Activated gamma-delta T cell treated with Interleukin-2 at 50 U/mL for 16 hours (primary cell): Measurements from ENCODE around the gene SETBP1.

Experiments
- DNase-seq: peaks from one replicate; pipeline ENCODE4 v3.0.0-alpha.2; 2020

The SETBP1 gene

DNA sequence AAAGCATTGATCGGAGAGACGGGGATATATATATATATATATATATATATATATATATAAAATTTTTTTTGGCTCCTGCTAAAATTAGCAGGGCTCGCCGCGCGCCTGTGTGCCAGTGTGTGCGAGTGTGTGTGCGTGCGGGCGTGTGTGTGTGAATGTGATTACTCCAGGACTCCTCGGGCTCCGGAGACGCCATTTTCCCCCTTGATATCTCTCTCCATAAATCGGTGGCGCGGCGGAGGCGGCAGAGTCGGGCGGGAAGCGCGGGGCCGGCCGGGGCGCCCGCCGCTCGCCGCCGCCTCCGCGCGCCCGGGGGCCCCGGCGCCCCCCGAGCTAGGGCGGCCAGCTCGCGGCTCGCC lies 795 bp upstream of the SETBP1 start:
- DNase-seq = peak; percentile 13

DNA sequence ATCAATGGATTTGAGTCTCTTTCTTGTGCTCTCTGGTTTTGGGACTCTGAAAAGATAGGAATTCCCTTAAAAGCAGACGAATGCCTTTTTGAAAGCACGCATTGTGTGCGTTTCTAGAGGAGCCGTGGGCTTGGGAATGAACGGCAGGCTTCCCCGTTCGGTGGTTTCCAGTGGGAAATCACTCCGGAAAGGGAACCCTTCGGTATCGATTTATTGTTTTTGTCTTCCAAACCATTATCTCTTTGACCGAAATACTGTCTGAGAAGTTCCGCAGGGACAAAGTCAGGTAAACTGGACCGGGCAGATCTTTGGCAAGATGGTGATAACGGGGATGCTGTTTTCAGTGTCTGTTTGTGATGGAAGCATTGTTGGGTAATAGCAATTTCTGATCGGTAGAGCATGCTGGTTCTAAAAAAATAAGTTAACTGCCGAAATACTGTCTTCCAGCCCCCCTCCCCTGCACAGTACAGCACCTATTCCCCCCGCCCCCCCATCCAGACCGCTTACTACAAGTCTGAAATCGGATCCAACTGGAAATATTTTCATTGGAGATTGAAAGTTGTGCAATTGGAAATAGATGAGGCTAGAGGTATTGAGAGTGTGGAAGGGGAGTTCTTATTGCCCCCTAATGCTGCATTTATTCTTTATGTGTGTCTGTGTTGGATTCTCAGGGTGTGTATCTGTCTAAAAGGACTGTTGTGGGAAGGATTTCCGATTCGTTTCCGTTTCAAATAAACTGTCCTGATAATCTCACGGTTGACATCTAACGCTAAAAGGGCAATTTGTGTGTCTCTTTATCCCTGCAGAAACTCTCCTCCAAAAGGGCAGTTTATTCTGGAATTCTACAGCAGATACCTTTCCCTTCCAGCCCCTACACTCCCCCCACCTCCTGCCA lies 635 bp downstream of the SETBP1 start:
- no peak for DNase-seq

DNA sequence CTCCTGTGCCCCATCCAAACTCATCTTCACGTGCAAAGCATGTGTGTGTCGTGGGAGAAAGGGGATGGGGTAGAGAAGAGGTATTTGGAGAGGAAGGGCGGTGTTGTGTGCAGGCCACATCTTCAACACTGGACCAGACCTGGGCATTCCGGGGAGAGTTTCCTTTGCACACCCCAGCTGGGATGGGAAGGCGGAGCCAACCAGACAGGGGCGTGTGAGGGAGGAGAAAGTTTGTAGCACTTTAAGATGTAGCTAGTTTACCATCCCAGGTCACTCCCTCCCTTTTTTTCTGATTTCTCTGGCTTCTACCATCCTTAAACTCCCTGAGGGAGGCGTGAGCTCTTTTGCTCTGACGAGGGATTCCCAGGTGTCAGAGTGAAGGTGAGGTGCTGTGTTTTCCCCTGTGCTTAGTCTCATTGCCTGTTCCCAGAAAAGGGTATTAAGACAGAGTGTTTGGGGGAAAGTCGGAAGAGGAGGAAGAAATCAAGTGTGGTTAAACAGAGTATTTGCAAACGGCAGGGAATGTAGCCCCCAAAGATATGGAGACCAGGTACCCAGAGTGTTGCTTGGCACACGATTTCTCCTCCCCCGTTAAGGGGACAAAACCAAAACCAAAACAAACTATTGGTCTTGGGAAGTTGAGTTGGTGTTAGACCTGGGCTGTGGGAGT lies 1.6 kb downstream of the SETBP1 start:
- DNase-seq = no peak

DNA sequence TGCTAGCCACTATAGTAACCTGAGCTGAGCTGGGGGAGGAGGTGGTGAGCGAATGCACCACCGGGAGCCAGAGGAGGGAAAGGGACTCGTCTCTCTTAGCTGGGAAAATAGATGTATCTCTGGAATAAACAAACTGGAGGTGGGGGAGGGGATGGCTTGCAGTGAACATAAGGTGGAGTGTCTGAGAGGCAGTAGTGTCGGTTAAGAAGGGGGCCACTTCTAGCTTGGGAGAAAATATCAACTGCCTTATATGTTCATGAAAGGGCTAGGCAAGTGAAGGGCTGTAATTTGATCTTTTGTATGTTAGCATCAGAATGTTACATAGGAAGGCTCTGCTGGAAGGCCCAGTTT lies 2.2 kb downstream of the SETBP1 start:
- no peak for DNase-seq

DNA sequence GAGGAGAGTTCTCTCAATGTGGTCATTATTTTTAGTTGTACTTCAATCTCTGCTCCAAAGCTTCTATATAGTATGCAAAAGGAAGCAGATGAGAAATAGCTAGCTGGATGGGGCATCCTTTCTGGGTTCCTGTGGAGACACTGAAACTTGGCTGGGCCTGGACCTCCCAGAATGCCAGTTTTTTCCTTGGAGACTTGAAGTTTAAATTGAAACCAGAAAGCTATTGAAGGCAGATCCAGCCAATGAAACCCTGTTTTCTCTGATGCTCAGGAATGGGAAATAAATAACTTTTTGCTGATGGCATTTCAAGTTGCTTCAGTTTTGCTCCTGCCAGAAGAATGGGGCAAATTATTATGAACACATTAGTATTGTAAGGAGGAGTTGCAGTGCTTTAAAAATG lies 2.9 kb downstream of the SETBP1 start:
- no peak for DNase-seq

DNA sequence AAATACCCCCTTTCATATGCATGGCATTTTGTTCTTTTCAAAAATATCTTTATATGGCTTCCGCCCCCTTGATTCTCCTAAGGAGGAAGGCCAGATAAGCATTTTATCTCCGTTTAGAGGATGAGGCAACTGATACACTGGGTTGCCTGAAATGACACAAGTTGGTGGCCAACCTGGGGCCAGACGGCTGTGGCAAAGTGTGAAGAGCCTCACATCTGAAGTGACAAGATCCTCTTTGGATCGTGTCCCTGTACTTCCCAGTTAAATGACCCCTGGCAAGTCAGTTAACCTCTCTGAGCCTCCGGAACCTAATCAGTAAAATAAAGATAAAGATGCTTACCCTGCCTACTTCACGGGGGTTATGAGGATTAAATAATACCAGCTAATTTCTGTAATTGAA lies 4.6 kb downstream of the SETBP1 start:
- no peak for DNase-seq

DNA sequence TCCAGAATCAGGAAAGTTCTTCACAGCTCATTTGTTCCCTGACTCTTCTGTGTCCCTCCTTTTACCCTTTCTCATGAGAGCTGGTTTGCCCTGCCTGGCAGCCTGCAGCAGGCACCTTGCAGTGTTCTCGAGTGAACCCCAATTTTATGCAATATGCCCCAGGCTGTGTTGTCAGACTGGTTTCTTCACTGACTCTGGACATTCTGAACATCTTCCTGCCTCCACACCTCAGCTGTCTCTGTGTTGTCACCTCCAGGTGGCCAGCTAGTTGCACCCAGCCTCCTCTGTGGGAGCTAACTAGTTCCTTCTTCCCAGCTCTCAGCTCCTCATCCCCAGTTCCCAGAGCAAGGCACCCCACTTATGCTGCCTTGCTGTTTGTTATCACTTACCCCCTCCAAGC lies 5.5 kb downstream of the SETBP1 start:
- no peak for DNase-seq

DNA sequence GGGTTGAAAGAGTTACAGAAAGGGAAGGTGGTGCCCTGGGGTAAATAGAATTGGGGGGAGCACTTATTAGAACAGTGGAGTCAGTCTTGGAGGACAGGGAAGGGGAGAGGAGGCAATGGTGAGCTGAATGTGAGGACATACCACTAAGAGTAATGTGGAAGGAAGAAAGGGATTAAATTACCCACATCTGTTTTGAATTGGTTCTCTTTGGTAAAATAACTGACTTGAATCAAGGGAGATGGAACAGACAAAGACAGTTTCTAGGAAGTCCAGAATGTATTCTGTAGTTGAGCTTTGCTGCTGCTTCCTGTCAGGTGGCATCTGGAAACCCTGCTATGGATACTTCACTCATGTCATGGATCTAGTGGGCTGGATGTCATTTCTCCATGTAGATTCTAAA lies 6.7 kb downstream of the SETBP1 start:
- DNase-seq = no peak

DNA sequence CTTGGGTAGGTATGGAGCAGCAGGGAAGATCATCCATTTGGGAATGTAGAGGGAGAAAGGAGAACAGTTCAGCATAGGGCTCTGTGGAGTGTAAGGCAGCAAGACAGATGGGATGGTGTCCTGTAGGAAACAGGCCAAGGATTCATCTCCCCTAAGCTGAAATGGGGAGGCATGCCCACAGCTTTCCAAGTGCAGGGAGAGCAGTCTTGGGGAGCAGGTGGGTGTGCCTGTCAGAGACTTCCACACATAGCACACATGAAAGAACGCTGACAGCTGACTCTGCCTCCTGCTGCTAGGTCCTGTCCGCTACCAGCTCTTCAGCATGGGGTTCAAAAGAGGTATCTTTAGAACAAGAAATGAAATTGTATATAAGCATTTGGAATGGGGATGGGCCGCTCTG lies 9.0 kb downstream of the SETBP1 start:
- DNase-seq = no peak

DNA sequence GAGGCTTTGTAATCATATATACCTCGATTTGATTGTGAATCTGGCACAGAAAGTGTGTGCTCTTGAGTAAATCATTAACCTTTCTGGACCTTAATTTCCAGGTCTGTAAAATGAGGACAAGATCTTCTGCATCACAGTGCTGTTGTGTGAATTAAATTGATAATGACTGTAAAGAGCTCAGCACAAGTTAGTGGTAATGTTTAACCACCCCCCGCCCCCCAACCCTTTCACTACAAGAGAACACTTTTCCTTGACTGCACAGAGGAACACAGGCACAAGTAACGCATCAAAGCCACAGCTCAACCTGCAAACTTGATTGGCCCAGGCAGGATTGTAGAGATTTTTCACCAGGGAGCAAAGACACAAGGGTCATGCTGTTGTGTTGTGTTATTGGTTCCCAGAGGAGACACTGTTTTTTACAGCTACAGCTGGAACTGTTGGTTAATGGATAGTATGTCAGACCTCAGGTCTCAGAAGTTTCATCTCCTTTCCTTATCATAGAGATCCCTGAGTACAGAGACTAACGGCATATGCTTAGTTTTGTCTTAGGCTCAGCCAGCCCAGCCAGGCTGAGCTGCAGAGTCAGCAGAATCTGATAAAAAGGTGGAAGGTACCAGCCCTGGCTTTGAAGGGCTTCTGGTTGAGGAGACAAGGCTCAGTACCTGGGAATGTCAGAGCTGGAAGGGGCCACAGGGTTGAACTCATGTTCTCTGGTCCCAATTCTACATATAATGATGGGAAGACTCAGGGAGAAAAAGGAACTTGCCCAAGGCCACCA lies 10.6 kb downstream of the SETBP1 start:
- DNase-seq = no peak

DNA sequence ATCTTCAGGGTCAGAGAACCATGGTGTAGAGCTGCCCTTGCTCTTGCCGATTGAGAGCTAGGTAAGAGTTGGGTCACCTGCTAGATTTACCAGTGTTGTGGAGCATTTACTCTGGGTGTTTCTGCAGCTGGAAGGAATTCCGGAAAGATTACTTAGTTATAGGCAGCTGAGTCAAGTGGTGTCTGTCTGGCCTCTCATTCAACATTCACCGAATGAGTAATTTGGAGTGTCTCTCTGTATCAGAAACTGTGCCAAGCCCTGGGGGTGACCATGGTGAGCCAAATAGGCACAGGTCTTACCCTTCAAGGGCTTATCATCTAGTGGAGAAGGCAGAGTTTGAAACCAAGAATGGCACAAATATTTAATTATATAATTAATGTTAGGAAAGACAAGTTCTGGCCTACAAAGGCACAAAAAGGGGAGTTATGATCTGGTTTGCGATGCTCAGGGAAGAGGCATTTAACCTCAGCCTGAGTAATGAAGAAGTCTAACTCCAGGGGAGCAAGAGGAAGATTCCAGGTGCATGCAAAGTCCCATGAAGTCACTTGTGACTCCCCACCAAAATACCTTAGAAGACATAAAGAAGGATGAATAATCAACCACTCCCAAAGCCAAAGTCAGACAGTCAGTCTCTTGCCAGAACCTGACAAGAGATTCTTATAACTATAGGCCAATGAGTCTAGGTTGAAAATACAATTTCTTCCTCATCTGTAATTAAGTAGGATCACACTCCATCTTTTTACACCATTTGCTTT lies 12.5 kb downstream of the SETBP1 start:
- no peak for DNase-seq

DNA sequence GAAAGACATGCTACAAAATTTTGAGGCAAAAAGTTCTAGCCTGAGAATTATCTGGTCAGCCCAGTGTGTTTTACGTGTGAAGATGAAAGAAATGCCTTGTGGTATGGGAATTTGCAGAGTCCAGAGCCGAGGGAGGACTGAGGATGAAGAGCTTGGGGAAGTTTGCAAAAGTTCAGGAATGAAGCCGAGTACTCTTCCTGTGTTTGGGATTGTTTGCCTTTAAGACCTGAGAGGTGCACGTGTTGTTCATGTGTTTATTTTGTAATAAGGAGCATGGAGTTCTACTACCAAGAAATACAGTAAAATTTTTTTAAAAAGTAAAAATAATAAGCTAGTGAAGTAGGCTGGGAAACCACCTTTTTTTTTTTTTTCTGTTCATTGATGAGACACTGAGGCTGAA lies 14.8 kb downstream of the SETBP1 start:
- no peak for DNase-seq

DNA sequence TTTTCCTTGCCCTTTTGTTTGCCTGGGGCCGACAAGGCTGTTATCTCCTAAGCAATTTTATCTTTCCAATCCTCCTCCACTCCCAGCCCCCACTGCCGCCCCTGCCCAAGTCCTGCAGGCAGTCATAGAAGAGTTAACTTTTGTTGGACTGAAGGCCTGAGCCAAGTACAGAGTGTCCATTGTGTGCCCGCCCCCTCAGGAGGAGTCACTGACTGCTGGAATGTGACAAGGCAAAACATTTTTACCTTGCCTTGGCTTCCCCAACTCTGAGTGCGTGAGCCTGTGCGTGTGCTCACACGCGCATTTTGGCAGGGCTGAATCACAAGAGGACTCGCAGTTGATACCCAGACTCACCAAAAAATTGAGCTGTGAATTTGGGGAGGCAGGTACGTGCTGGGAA lies 16.2 kb downstream of the SETBP1 start:
- no peak for DNase-seq

DNA sequence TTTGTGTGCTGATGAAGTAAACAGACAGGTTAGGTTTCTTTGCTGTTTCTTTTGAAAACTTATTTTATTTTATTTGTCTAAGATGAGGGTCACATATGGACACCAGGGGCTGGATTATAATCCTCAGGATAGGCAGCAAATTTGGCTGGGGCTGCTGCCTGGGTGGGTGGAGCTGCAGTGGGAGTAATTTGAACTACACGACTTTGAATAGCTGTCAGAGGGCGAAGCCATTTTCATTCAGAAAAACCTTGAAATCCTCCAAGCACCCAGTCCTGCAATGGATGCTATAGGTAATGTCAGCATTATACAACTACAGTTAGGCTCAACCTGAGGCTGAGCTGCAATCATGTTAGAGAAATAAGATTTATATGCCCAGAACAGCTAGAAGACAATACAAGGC lies 16.6 kb downstream of the SETBP1 start:
- DNase-seq = no peak

DNA sequence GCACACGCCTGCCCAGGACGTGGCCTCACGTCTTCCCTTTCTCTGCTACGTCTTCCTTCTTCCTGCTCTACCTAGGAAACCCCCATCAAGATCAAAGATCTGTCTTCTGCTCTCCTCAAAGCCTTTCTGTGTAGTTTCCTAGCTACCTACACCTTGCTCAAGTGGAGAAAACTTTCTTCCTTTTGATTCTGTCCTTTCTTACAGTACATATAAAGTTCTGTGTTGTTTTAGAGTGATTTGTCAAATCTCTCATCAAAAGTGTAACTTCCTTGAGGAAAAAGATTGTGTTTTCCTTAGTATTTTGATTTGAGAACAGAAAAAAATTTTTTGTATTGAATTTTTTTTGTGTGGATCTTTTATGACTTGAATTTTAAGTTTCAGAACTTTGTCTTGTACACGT lies 17.8 kb downstream of the SETBP1 start:
- DNase-seq = no peak

DNA sequence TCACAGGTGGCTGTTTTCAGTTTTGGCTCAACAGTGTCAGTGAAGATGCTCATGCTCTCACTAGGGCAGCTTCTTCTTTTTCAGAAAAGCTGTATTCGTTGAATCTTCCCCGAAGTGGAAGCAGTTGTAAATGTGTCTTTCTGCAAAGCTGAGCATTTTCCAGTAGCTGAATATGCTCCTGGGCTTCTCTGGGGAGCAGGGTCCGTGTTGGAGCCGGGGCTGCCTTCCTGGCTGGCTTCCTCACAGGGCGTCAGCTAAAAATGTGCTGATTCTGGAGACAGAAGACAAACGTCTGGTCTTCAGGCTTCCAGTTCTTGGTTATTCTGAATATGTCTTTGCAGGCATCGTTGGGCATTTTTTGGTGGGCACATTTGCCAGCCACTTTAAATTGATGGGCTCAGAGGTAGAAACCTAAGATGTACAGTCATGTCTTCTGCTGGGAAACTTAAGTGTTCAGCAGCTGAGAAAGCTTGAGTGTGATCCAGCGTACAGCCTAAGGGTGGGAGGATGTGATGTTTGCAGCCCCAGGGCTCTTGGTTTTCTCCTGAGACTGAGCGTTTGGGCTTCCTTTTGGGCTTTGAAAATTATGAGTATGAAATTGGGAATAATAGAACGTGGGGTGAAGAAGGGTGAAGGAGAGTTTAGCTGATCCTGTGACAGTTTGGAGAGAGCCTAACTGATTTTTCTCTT lies 19.0 kb downstream of the SETBP1 start:
- DNase-seq = no peak

DNA sequence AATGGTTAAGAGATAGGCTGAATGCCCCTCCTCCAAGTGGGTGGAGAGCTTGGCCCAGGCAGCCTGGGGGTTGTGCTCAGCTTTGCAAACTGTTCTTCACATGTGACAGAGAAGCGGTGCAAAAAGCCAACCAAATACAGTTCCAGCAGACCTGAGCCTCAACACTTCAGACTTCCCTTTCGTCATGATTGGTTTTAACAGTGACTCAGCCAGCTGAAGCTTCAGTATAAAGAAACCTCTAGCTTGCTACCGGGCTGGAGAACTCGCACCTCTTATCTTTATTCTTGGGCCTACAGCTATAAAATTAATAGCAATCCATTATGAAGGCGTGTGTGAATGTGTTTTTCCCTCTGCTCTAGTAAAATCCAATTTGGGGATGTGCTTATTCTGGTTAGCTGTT lies 20.0 kb downstream of the SETBP1 start:
- DNase-seq = no peak

DNA sequence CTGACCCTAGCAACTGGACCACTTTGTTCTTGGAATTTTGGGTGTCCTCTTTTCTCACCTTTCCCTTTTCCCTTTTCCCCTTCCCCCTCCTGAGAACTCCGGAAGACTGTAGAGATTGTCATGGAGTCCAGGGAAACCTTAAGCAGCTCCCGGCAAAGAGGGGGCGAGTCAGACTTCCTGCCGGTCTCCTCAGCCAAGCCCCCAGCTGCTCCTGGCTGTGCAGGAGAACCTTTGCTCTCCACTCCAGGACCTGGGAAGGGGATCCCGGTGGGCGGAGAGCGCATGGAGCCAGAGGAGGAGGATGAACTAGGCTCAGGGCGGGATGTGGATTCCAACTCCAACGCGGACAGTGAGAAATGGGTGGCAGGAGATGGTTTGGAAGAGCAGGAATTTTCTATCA lies 20.5 kb downstream of the SETBP1 start:
- DNase-seq = no peak

DNA sequence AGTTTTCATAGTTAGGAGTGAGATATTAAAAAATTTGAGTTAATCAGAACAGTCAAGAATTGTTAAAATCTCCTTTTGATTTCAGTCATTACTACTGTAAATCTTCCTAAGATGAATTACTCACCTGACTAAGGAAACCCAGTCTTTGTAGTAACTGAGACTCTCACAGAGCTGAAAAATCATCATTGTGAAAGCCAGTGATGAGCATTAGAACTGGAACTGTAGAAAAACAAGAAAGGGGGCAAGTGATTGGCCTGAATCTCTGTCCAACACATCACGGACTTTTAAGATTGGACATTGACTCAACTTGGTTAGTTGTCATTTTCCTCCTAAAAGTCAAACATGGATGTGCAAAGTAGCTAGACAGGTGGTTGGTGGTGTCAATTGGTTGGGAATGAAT lies 21.9 kb downstream of the SETBP1 start:
- no peak for DNase-seq

DNA sequence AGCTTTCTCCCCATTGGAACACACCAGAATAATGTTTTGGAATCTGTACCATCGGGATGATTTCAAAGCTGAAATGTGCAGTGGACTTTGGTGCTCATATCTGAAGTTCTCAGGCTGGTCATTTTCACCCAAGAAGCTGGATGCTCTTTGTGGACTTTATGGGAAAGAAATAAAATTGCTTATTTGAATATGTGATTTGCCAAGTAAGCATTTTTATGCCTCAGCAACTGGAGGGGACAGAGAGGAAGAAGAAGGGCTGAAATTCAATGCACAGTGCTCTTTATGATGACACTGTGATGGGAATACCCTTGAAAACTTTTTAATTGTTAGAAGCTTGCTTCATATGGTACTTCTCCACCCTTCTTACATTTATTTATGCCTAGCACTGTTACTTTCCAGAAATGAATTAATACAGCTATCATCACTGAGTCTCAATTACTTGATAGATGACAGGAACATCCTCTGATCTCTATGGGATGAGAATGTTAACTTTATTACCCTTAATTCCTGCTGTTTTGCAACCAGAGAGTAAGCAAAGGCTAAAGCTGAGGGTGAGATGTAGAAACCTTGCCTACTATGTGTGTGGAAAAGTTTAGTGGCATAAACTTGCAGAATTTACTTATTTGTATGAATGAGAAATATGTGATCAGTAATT lies 23.6 kb downstream of the SETBP1 start:
- no peak for DNase-seq

DNA sequence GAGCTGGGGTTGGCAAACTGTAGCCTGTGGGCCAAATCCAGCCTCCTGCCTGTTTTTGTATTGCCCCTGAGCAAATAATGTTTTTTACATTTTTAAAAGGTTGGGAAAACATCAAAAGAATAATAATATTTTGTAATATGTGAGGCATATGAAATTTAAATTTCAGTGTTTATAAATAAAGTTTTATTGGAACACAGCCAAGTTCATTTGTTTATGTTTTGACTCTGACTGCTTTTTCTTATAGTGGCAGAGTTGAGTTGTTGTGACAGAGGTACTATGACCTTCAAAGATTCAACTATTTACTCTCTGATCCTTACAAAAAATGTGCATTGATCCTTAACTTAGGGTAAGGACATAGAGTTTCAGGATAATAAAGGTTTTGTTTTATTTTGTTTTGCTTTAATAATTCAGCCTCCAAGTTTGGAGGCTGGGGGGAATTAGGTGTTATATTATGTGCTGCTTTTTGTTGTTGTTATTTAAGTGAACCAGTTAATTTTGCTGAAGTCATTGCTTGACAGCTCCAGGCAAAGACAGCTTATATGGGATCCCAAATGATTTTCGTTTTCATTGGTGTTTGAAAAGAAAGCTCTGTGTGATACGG lies 24.5 kb downstream of the SETBP1 start:
- DNase-seq = no peak
